Mucosa of rectum (tissue), 2 donors: ENCODE data around the gene TMEM17.

Experiments used
- H3K27ac ChIP-seq, 2 donors: one replicate each; pipeline ENCODE4 v1.7.0; 2013; ENCODE audit warnings: inconsistent platforms in 2 of 2, low read depth in 2 of 2, low read length in 2 of 2
- H3K27me3 ChIP-seq, 2 donors: one replicate each; pipeline ENCODE4 v1.7.0; 2013; ENCODE audit warnings: low read length in 2 of 2; ENCODE audit not compliant: control insufficient read depth in 2 of 2, insufficient read depth in 2 of 2
- H3K36me3 ChIP-seq, 2 donors: one replicate each; pipeline ENCODE4 v1.7.0; 2013; ENCODE audit warnings: low read length in 2 of 2; ENCODE audit not compliant: control insufficient read depth in 2 of 2, insufficient read depth in 2 of 2
- H3K4me1 ChIP-seq, 2 donors: one replicate each; pipeline ENCODE4 v1.7.0; 2013; ENCODE audit warnings: low read length in 2 of 2, mild to moderate bottlenecking in 1 of 2; ENCODE audit not compliant: control insufficient read depth in 2 of 2, insufficient read depth in 2 of 2
- H3K4me3 ChIP-seq, 2 donors: one replicate each; pipeline ENCODE4 v1.7.0; 2013; ENCODE audit warnings: low read length in 2 of 2
- H3K9ac ChIP-seq, 2 donors: one replicate each; pipeline ENCODE4 v1.7.0; 2013; ENCODE audit warnings: low read length in 2 of 2, low read depth in 1 of 2, mild to moderate bottlenecking in 1 of 2
- H3K9me3 ChIP-seq, 2 donors: one replicate each; pipeline ENCODE4 v1.7.0; 2013; ENCODE audit warnings: low read length in 2 of 2; ENCODE audit not compliant: control insufficient read depth in 2 of 2
- donor health status: healthy.
- donor health status: Normal muscosa, but diverticular disease.

The TMEM17 gene, protein sequence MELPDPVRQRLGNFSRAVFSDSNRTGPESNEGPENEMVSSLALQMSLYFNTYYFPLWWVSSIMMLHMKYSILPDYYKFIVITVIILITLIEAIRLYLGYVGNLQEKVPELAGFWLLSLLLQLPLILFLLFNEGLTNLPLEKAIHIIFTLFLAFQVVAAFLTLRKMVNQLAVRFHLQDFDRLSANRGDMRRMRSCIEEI

DNA sequence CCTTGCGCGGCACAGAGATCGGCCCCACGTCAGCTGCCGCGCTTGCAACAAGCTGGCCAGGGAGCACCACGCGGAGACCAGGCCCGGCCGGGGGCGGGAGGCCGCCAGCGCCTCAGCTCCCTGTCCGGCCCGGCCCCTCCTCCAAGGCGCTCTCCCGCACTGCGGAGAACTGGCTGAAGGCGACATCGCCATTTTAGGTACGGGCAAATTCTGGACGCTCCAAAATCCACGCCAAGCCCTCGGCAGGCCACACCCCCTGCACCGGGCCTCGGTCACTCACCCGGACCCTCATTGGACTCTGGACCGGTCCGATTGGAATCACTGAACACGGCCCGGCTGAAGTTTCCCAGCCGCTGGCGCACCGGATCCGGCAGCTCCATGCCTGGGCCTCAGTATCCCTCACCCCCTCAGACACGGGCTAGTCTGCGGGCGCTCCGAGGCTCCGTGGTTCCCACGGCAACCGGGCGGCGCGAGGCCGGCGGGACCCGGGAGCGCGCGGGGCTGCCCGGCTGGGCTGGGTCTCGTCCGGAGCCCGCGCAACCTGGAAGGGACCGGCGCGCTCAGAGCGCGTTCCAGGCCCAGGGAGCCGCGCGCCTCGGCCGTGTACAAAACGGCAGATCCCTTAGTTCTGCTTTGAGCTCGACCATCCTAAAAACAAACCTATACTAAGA, at the start of gene TMEM17:
TSS of gene TMEM17 (minus strand) at position 446 of the 671 bp plus-strand sequence. CDS start at position 380, 66 bp downstream.
- peak within 1 kb of the TSS; percentile 48 to 77 for H3K9ac ChIP-seq

DNA sequence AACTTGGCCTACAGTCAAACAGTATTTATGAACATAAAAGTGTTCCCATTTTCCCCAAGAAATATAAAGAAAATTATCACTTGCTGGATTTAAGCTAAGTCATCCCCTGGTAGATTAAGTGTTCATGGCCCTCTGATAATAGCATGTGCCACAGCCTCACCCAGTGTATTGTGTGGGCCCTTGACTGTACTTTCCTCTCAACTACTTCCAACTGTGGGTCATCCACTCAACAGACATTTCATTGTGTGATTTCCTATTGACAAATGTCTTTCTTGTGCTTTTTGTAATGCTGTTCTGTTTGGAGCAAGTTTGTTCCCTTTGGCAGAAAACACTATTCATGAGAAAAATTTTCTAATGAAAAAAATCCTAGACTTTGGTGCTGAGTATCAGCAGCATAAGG, 48.4 kb upstream of the TMEM17 start:
- H3K9ac ChIP-seq = no peak overlapping the region

More for the DNA sequence above, at the start of gene TMEM17:
- H3K4me1 ChIP-seq = peaks cover 0 to 3% of the 10 kb centered on the region in 2 donors
- H3K27ac ChIP-seq = peak within 1 kb of the TSS; percentile 73 to 82
- no peaks in the 10 kb centered on the region for H3K27me3 ChIP-seq
- H3K9me3 ChIP-seq = no peaks in the 10 kb centered on the region
- peak within 1 kb of the TSS; percentile 81 to 88 for H3K4me3 ChIP-seq
- H3K36me3 ChIP-seq = no peaks in the 10 kb centered on the region

DNA sequence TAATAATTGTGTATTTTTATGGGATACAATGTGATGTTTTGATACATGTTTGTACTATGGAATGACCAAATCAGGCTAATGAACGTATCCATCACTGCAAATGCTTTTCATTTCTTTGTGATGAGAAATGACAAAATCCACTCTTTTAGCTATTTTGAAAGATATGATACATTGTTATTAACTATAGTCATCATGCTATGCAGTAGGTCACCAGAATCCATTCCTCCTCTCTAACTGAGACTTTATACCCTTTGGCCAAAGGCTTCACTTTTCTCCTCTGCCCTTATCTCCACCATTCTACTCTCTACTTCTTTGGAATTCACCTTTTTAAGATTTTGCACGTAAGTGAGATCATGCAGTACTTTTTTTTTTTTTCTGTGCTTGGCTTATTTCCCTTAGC, 44.5 kb upstream of the TMEM17 start:
- H3K27ac ChIP-seq = no peak overlapping the region
- H3K36me3 ChIP-seq = no peaks in the 10 kb centered on the region
- no peaks in the 10 kb centered on the region for H3K27me3 ChIP-seq
- no peaks in the 10 kb centered on the region for H3K4me1 ChIP-seq
- no peak overlapping the region for H3K4me3 ChIP-seq
- no peak overlapping the region for H3K9ac ChIP-seq
- H3K9me3 ChIP-seq = no peaks in the 10 kb centered on the region

More for the DNA sequence above, 48.4 kb upstream of the TMEM17 start:
- no peak overlapping the region for H3K27ac ChIP-seq
- H3K9me3 ChIP-seq = no peaks in the 10 kb centered on the region
- no peaks in the 10 kb centered on the region for H3K27me3 ChIP-seq
- H3K4me3 ChIP-seq = no peak overlapping the region
- no peaks in the 10 kb centered on the region for H3K4me1 ChIP-seq
- no peaks in the 10 kb centered on the region for H3K36me3 ChIP-seq

DNA sequence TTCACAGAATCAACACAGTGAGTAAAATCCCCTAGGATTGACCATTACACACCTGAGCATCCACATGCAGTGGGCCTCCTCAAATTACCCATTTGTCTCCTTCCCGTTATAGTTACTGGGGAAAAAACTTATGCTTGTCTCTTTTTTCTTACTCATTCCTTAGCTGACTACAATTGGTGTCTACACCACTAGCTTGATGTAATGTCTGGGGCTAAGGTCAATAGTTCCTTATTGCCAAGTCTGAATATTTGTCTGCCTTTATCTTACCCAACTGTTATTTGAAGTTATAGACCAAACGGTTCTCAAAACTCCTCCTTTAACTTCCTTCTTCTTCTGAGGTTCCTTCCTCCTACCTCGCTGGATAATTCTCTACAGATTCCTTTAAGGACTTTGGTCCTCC, 41.9 kb upstream of the TMEM17 start:
- no peaks in the 10 kb centered on the region for H3K27me3 ChIP-seq
- no peak overlapping the region for H3K27ac ChIP-seq
- H3K9me3 ChIP-seq = no peaks in the 10 kb centered on the region
- H3K4me1 ChIP-seq = no peaks in the 10 kb centered on the region
- no peaks in the 10 kb centered on the region for H3K36me3 ChIP-seq
- H3K4me3 ChIP-seq = no peak overlapping the region
- no peak overlapping the region for H3K9ac ChIP-seq

DNA sequence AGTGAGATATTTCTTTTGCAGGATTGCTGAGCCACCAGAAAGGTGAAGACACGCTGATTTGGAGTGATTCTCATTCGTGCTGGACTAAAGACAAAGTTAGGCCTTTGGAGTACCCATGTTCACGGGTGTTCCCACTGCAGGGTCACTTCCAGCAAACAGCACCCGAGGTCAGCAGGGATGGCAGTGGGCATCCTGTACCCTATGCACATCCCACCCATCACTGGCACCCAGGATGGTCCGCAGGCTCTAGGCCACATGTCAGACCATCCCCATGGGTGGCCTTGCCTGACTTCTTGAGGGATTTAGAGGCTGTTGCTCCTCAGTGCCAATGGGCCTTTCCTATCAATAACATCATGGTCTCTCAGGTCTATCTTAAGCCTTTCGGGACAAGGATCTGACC, 39.3 kb upstream of the TMEM17 start:
- Histone ChIP-seq H3K9ac (no peak overlapping the region), H3K4me1 (peaks cover under 1 to 2% of the 10 kb centered on the region in 2 donors), H3K27me3 (no peaks in the 10 kb centered on the region), H3K9me3 (no peaks in the 10 kb centered on the region), H3K36me3 (no peaks in the 10 kb centered on the region), H3K4me3 (no peak overlapping the region), H3K27ac (no peak overlapping the region)

DNA sequence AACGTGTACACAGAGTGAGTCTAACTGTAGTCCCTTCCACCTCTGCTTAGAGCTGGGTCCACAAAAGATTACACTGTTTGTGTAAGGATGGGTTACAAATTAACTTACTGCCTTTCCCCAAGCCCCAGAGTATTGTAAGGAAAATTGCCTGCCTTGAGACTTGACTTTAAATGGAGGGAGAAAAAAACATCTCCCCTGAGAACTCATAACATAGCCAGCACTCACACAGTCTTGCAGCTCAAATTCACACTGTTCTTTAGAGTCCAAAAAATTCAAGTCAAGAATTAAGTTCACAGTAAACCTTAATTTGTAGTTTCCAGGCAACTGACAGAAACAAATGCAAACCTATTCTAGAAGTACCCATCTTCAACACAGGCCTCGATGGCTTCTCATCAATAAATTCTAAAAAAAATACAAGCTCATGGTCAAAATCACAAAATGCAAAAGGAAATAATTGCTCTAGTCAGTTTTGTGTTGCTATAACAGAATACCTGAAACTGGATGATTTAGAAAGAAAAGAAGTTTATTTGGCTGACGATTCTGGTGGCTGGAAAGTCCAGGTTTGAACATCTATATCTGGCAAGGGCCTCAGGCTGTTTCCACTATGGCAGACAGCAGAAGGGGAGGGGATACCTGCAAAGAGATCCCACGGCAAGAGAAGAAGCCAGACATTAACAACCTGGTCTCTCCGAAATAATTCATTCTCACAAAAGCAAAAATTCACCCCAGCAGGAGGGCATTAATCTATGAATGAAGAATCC, 34.6 kb upstream of the TMEM17 start:
- H3K27ac ChIP-seq = no peak overlapping the region
- no peaks in the 10 kb centered on the region for H3K9me3 ChIP-seq
- no peaks in the 10 kb centered on the region for H3K27me3 ChIP-seq
- H3K9ac ChIP-seq = no peak overlapping the region
- H3K36me3 ChIP-seq = no peaks in the 10 kb centered on the region
- no peak overlapping the region for H3K4me3 ChIP-seq
- H3K4me1 ChIP-seq = peaks cover 2 to 4% of the 10 kb centered on the region in 2 donors

DNA sequence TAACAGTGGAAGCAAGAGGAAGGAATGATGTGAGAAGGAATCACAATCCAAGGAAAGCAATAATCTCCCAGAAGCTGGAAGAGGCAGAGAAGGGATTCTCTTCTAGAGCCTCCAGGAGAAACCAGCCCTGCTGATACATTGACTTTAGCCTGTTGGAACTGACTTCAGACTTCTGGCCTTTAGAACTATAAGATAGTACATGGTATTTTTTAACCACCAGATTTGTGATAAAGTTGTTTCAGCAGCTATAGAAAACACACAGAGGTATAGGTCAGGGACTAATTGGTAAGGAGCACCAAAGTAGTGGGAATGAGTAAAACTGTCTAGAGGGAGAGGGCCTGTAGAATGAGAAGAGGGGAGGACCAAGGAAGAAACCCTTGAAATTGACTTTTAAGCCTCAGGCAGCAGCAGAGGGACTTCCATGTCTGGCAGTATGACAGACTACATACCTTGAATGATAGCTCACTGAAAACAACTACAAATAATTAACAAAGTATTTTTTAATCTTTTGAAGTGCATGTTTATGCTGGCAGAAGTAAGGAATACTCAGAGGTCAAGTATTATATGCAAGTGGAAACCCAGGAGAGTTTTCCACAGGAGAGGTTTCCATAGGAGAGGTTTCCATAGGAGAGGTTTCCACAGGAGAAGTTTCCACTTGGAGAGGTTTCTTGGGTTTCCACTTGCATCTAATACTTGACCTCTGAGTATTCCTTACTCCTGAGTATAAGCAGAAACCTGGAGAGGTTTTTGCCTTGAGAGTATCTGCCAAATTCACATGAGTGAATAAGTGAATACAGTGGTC, 33.8 kb upstream of the TMEM17 start:
- H3K9ac ChIP-seq = no peak overlapping the region
- no peaks in the 10 kb centered on the region for H3K9me3 ChIP-seq
- H3K27ac ChIP-seq = no peak overlapping the region
- no peaks in the 10 kb centered on the region for H3K27me3 ChIP-seq
- H3K36me3 ChIP-seq = no peaks in the 10 kb centered on the region
- peaks cover 2 to 4% of the 10 kb centered on the region in 2 donors for H3K4me1 ChIP-seq
- no peak overlapping the region for H3K4me3 ChIP-seq

DNA sequence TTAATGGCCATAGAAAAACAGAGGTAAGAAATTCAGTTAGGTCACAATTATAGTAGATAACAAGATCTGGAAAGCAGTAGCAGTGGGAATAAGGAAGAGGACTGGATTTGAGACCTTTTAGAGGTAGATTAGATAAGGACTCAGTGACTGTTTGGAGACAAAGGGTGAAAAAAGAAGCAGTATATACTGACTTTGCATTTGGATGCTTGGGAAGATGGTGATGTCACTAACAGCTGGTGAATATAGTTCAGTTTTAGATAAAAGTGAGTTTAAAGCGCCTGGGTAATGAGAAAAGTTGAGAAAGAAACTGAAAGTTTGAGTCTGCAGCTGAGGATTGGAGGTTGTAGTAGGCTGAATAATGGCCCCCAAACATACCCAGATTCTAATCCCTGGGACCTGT, 32.8 kb upstream of the TMEM17 start:
- no peaks in the 10 kb centered on the region for H3K9me3 ChIP-seq
- H3K4me3 ChIP-seq = no peak overlapping the region
- H3K36me3 ChIP-seq = no peaks in the 10 kb centered on the region
- H3K27ac ChIP-seq = no peak overlapping the region
- no peaks in the 10 kb centered on the region for H3K27me3 ChIP-seq
- no peak overlapping the region for H3K9ac ChIP-seq
- peaks cover 2 to 4% of the 10 kb centered on the region in 2 donors for H3K4me1 ChIP-seq

DNA sequence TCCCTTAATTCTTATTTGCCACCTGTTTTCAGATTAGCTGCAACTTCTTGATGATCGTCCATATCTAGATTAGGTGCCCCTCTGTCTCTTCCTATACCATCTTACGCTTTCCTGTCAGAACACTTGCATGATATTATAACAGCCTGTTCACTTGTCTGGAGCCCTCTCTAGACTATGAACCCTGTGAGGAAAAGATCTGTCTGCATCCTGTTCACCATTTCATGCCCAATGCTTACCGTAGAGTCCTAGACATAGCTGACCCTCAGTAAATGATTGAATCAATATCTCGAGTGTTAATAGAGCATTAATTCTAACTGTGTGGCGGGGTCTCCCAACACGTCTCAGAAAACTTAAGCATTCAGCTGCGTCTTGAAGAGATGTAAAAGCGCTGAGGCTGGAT, 31.8 kb upstream of the TMEM17 start:
- Histone ChIP-seq H3K4me1 (peaks cover 2 to 4% of the 10 kb centered on the region in 2 donors), H3K9me3 (no peaks in the 10 kb centered on the region), H3K36me3 (no peaks in the 10 kb centered on the region), H3K4me3 (no peak overlapping the region), H3K27ac (no peak overlapping the region), H3K9ac (no peak overlapping the region), H3K27me3 (no peaks in the 10 kb centered on the region)
